GM12878 (cell line): Measurements from ENCODE around the gene EXOC4. TPM values are rescaled to one million over a fixed set of nuclear protein-coding genes. Genes with fewer than 3 reads are reported as not detected.

ENCODE experiments used
- ATAC-seq: fragments of 200-7000 bp; cut with Tn5 transposase; 3 replicates; pipeline ENCODE4 v1.9.1; 2020; ENCODE audit warnings: mild to moderate bottlenecking, moderate library complexity
- BruUV-seq: library from RNA; stranded (reverse); fragments of 400-500 nt; replicated peaks from 2 replicates; lab custom pipeline; 2021; lab: Mats Ljungman, UMichigan
- CTCF ChIA-PET: fragments of 300-600 bp; sonication (Branson Sonifier 250); formaldehyde crosslinking; extraction: SDS; loops from one replicate; lab custom pipeline; 2021; ENCODE audit warnings: inconsistent platforms; lab: Yijun Ruan, JAX
- POLR2A ChIA-PET: fragments of 350-600 bp; formaldehyde crosslinking; extraction: SDS; loops from one replicate; lab custom pipeline; 2021; ENCODE audit warnings: inconsistent platforms; lab: Charles Lee
- RAD21 ChIA-PET: fragments of 300-600 bp; sonication (Branson Sonifier 250); formaldehyde crosslinking; loops from one replicate; lab custom pipeline; 2023; ENCODE audit warnings: antibody characterized with exemption; ENCODE audit not compliant: unreplicated experiment; lab: Charles Lee
- SMC1A ChIA-PET: fragments of 300-600 bp; sonication (Branson Sonifier 250); formaldehyde crosslinking; loops from one replicate; lab custom pipeline; 2023; ENCODE audit not compliant: unreplicated experiment, uncharacterized antibody; lab: Charles Lee
- DNase-seq: peaks from one replicate; pipeline ENCODE4 v3.0.0-alpha.2; 2011; ENCODE audit warnings: low read depth, low spot score
- FAIRE-seq: peaks from 3 replicates; lab custom pipeline; 2011; peaks lifted over from hg19 to GRCh38; lab: Jason Lieb, UNC
- H2AFZ ChIP-seq: 2 replicates; pipeline ENCODE4 v1.6.0; 2011; ENCODE audit warnings: low read depth, low read length, control low read depth; ENCODE audit not compliant: control insufficient read depth
- H3K27ac ChIP-seq: 2 replicates; pipeline ENCODE4 v1.5.1; 2011; ENCODE audit warnings: control low read depth; ENCODE audit not compliant: control insufficient read depth, insufficient read depth
- H3K27me3 ChIP-seq, 2 experiments: replicated peaks in 1 of 2; 2 replicates each; pipeline versions ENCODE4 v1.6.0 to v1.6.1; 2011; ENCODE audit warnings: low read length in 1 of 2; ENCODE audit not compliant: control insufficient read depth in 2 of 2, insufficient read depth in 2 of 2
- H3K36me3 ChIP-seq, 2 experiments: 2 replicates each; pipeline ENCODE4 v1.5.1; 2011; ENCODE audit warnings: low read length in 1 of 2; ENCODE audit not compliant: control insufficient read depth in 2 of 2, insufficient read depth in 2 of 2
- H3K4me1 ChIP-seq: 2 replicates; pipeline ENCODE4 v1.6.1; 2011; ENCODE audit warnings: mild to moderate bottlenecking, low read length, moderate library complexity, mixed read lengths; ENCODE audit not compliant: control insufficient read depth, insufficient read depth
- H3K4me2 ChIP-seq: 2 replicates; pipeline ENCODE4 v1.6.0; 2011; ENCODE audit warnings: control low read depth; ENCODE audit not compliant: control insufficient read depth, insufficient read depth
- H3K4me3 ChIP-seq: fragments of 200-600 bp; sonication (generic); 2 replicates; pipeline ENCODE4 v1.5.1; 2016
- H3K79me2 ChIP-seq: 2 replicates; pipeline ENCODE4 v1.6.0; 2011; ENCODE audit warnings: low read length; ENCODE audit not compliant: control insufficient read depth, insufficient read depth
- H3K9ac ChIP-seq: 2 replicates; pipeline ENCODE4 v1.8.0; 2011; ENCODE audit warnings: low read length, control low read depth, mixed read lengths; ENCODE audit not compliant: control insufficient read depth, insufficient read depth
- H3K9me3 ChIP-seq: replicated peaks from 3 replicates; pipeline ENCODE4 v1.5.1; 2011; ENCODE audit warnings: mild to moderate bottlenecking, low read length; ENCODE audit not compliant: control insufficient read depth, insufficient read depth
- H4K20me1 ChIP-seq: 2 replicates; pipeline ENCODE4 v1.6.0; 2011; ENCODE audit not compliant: control insufficient read depth, insufficient read depth
- CBX3 ChIP-seq: fragments of 200-600 bp; sonication (generic); IDR thresholded peaks from 2 replicates; pipeline ENCODE4 v1.6.1; 2016; ENCODE audit warnings: low read depth, borderline replicate concordance
- CBX5 ChIP-seq: sonication (generic); IDR thresholded peaks from 2 replicates; pipeline ENCODE4 v1.6.1; 2016; ENCODE audit warnings: low read depth, moderate library complexity, mild to moderate bottlenecking, inconsistent platforms
- GATAD2B ChIP-seq: fragments of 450-650 bp; conservative IDR thresholded peaks from 2 replicates; pipeline ENCODE4 v1.6.1; 2017; ENCODE audit warnings: low read depth, mild to moderate bottlenecking, moderate library complexity
- KAT2A ChIP-seq: conservative IDR thresholded peaks from 2 replicates; pipeline ENCODE4 v1.6.1; 2011; ENCODE audit warnings: low read depth, low read length; ENCODE audit not compliant: control insufficient read depth
- NFIC ChIP-seq: IDR thresholded peaks from 2 replicates; pipeline ENCODE4 v1.6.1; 2012; ENCODE audit warnings: low read depth, mild to moderate bottlenecking, inconsistent platforms, low read length, moderate library complexity
- SMAD1 ChIP-seq: fragments of 450-650 bp; IDR thresholded peaks from 2 replicates; pipeline ENCODE4 v1.6.1; 2018; ENCODE audit warnings: mild to moderate bottlenecking, low read depth; ENCODE audit not compliant: partially characterized antibody
- ZNF207 ChIP-seq: fragments of 450-650 bp; IDR thresholded peaks from 2 replicates; pipeline ENCODE4 v1.6.1; 2014; ENCODE audit warnings: antibody characterized with exemption, mild to moderate bottlenecking, borderline replicate concordance
- WGBS: methylation state at CpG from one replicate; pipeline ENCODE4 v1.1.6; 2016; ENCODE audit warnings: low lambda C conversion rate; ENCODE audit not compliant: insufficient replicate concordance, insufficient coverage; ENCODE audit errors: missing lambda C conversion rate; 5-methylcytosine and 5-hydroxymethylcytosine counted together
- in situ Hi-C: fragments of 300-500 bp; cut with MboI; formaldehyde crosslinking; loops from 9 replicates; pipeline ENCODE4 v1.14.3; 2018; ENCODE audit warnings: mixed read lengths
- intact Hi-C: fragments of 100-400 bp; cut with micrococcal nuclease; formaldehyde crosslinking; loops from one replicate; pipeline ENCODE4 v1.14.2; 2022; ENCODE audit not compliant: unreplicated experiment
- polyA plus RNA-seq, 11 experiments: library from polyadenylated mRNA; depleted of rRNA in 4 of 11; unstranded in 6 of 11; stranded (reverse) in 5 of 11; fragments of >200 nt; fragmentation: Nextera tagmentation in 4 of 11; fragmentation: Illumina TruSeq in 1 of 11; extraction: Ambion mirVana in 4 of 11; extraction: Trizol in 1 of 11; gene quantifications; 1 replicate in 1 of 11; 2 replicates in 10 of 11; pipeline versions ENCODE4 v1.2.1 to v1.2.3, GENCODE V29; 2011 to 2016; ENCODE audit warnings: inconsistent platforms in 2 of 11, missing spikeins in 2 of 11, low read depth in 1 of 11
- total RNA-seq, 4 experiments: library from RNA; depleted of rRNA in 3 of 4; stranded (reverse); fragments of >200 nt in 3 of 4; fragmentation: Illumina TruSeq in 1 of 4; extraction: Trizol in 1 of 4; gene quantifications; 2 replicates each; pipeline versions ENCODE4 v1.2.1 to v1.2.3, GENCODE V29; 2013 to 2021
- TF ChIP-seq, protein P1 (sequence below): IDR thresholded peaks from 2 replicates; pipeline ENCODE4 v1.6.1; 2011; ENCODE audit warnings: mild to moderate bottlenecking, low read depth, low read length, moderate library complexity; ENCODE audit not compliant: insufficient replicate concordance
- TF ChIP-seq, protein P2 (sequence below): IDR thresholded peaks from 2 replicates; pipeline ENCODE4 v1.6.1; 2012; ENCODE audit warnings: low read length, inconsistent platforms

EXOC4 gene
- total and polyA plus RNA-seq, 10 of the 15 experiments (the other 5 are each of a cell fraction or from before 2014, with no cell fraction given): 13.2 to 44.5 (median 29.6) TPM

DNA sequence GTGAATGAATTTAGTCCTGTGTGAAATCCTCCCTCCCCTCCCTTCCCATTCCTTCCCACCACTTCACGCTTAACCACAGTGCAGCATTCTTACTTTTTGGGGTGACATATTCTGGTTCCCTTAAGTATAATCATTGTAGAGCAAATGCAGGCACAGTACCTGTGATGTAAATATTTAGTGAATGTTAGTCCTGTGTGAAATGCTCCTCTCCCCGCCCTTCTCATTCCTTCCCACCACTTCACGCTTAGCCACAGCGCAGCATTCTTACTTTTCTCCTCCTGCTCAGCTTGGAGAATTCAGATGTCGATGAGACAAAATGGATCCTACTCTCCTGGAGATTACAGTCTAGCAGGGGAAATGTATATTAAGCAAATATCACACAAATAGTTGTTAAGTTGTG is 258.8 kb downstream of the EXOC4 start:
- whole genome bisulfite sequencing: 96% methylated on average over 5 of the region's 5 CpGs
- H3K9me3 ChIP-seq: no peaks in the 10 kb centered on the region; the same call in 1 of the 3 replicates
- no peaks in the 10 kb centered on the region for H3K4me1 ChIP-seq
- in situ Hi-C loops (no loop called here), intact Hi-C loops (no loop called here)
- H3K27me3 ChIP-seq: no peaks in the 10 kb centered on the region
- H2AFZ ChIP-seq: no peak overlapping the region
- no TSS peak for BruUV-seq
- H3K4me3 ChIP-seq: no peak overlapping the region
- no peaks in the 10 kb centered on the region for H3K79me2 ChIP-seq
- no peak for FAIRE-seq
- ChIA-PET POLR2A (no interaction called here), SMC1A (no interaction called here), RAD21 (no interaction called here), CTCF (no interaction called here)
- H3K9ac ChIP-seq: no peak overlapping the region
- DNase-seq: no peak
- H3K27ac ChIP-seq: no peak overlapping the region
- H4K20me1 ChIP-seq: no peaks in the 10 kb centered on the region
- H3K4me2 ChIP-seq: no peak overlapping the region
- ATAC-seq: no peak
- TF ChIP-seq CBX5 (no peak), CBX3 (no peak), GATAD2B (no peak), SMAD1 (no peak), NFIC (no peak), ZNF207 (no peak), KAT2A (no peak)
- TF ChIP-seq, protein P1, sequence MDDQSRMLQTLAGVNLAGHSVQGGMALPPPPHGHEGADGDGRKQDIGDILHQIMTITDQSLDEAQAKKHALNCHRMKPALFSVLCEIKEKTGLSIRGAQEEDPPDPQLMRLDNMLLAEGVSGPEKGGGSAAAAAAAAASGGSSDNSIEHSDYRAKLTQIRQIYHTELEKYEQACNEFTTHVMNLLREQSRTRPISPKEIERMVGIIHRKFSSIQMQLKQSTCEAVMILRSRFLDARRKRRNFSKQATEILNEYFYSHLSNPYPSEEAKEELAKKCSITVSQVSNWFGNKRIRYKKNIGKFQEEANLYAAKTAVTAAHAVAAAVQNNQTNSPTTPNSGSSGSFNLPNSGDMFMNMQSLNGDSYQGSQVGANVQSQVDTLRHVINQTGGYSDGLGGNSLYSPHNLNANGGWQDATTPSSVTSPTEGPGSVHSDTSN: no peak
- TF ChIP-seq, protein P2, sequence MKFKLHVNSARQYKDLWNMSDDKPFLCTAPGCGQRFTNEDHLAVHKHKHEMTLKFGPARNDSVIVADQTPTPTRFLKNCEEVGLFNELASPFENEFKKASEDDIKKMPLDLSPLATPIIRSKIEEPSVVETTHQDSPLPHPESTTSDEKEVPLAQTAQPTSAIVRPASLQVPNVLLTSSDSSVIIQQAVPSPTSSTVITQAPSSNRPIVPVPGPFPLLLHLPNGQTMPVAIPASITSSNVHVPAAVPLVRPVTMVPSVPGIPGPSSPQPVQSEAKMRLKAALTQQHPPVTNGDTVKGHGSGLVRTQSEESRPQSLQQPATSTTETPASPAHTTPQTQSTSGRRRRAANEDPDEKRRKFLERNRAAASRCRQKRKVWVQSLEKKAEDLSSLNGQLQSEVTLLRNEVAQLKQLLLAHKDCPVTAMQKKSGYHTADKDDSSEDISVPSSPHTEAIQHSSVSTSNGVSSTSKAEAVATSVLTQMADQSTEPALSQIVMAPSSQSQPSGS: no peak
- H3K36me3 ChIP-seq: no peaks in the 10 kb centered on the region
